Rectal smooth muscle tissue (tissue), 1 donor: ENCODE results near the gene CELF4.

Experiments
- H3K27ac ChIP-seq: one replicate; pipeline ENCODE4 v1.7.0; 2013; ENCODE audit warnings: low read depth, low read length, inconsistent platforms
- H3K27me3 ChIP-seq: one replicate; pipeline ENCODE4 v1.7.0; 2013; ENCODE audit warnings: low read length; ENCODE audit not compliant: control insufficient read depth, insufficient read depth
- H3K36me3 ChIP-seq: one replicate; pipeline ENCODE4 v1.7.0; 2013; ENCODE audit warnings: low read length; ENCODE audit not compliant: control insufficient read depth, insufficient read depth
- H3K4me1 ChIP-seq: one replicate; pipeline ENCODE4 v1.7.0; 2013; ENCODE audit warnings: low read length; ENCODE audit not compliant: control insufficient read depth, insufficient read depth
- H3K4me3 ChIP-seq: one replicate; pipeline ENCODE4 v1.7.0; 2013; ENCODE audit warnings: low read length
- H3K9ac ChIP-seq: one replicate; pipeline ENCODE4 v1.7.0; 2013; ENCODE audit warnings: low read length

CELF4 gene

GRCh38 chr18:37231251-37231650, 334.3 kb downstream of the CELF4 start:
- no peak overlapping the region for H3K4me3 ChIP-seq
- no peak overlapping the region for H3K27ac ChIP-seq
- H3K36me3 ChIP-seq = no peaks in the 10 kb centered on the region
- H3K9ac ChIP-seq = no peak overlapping the region
- H3K27me3 ChIP-seq = no peaks in the 10 kb centered on the region
- H3K4me1 ChIP-seq = no peaks in the 10 kb centered on the region

GRCh38 chr18:37230768-37231167, 334.8 kb downstream of the CELF4 start:
- no peak overlapping the region for H3K9ac ChIP-seq
- H3K4me3 ChIP-seq = no peak overlapping the region
- H3K4me1 ChIP-seq = no peaks in the 10 kb centered on the region
- no peak overlapping the region for H3K27ac ChIP-seq
- no peaks in the 10 kb centered on the region for H3K27me3 ChIP-seq
- no peaks in the 10 kb centered on the region for H3K36me3 ChIP-seq

- Histone ChIP-seq H3K27ac (no peak overlapping the region), H3K36me3 (no peaks in the 10 kb centered on the region), H3K9ac (no peak overlapping the region), H3K27me3 (no peaks in the 10 kb centered on the region), H3K4me3 (no peak overlapping the region), H3K4me1 (no peaks in the 10 kb centered on the region)
Observed at GRCh38 chr18:37225279-37225678, 340.3 kb downstream of the CELF4 start.

GRCh38 chr18:37222999-37223378, 342.6 kb downstream of the CELF4 start:
- Histone ChIP-seq H3K27ac (no peak overlapping the region), H3K9ac (no peak overlapping the region), H3K4me3 (no peak overlapping the region), H3K36me3 (no peaks in the 10 kb centered on the region), H3K4me1 (no peaks in the 10 kb centered on the region), H3K27me3 (no peaks in the 10 kb centered on the region)

GRCh38 chr18:37222354-37222998, 343.1 kb downstream of the CELF4 start:
- Histone ChIP-seq H3K4me3 (no peak overlapping the region), H3K36me3 (no peaks in the 10 kb centered on the region), H3K9ac (no peak overlapping the region)

GRCh38 chr18:37219257-37219656, 346.3 kb downstream of the CELF4 start:
- Histone ChIP-seq H3K36me3 (no peaks in the 10 kb centered on the region), H3K27me3 (no peaks in the 10 kb centered on the region), H3K4me3 (no peak overlapping the region), H3K4me1 (no peaks in the 10 kb centered on the region), H3K9ac (no peak overlapping the region), H3K27ac (no peak overlapping the region)

More at GRCh38 chr18:37222354-37222998, 343.1 kb downstream of the CELF4 start:
- Histone ChIP-seq H3K27ac (no peak overlapping the region), H3K4me1 (no peaks in the 10 kb centered on the region), H3K27me3 (no peaks in the 10 kb centered on the region)

- Histone ChIP-seq H3K36me3 (no peaks in the 10 kb centered on the region), H3K4me1 (no peaks in the 10 kb centered on the region), H3K27ac (no peak overlapping the region), H3K27me3 (no peaks in the 10 kb centered on the region), H3K9ac (no peak overlapping the region), H3K4me3 (no peak overlapping the region)
Observed at GRCh38 chr18:37218022-37218590, 347.5 kb downstream of the CELF4 start.

GRCh38 chr18:37210781-37211180, 354.8 kb downstream of the CELF4 start:
- Histone ChIP-seq H3K9ac (no peak overlapping the region), H3K27me3 (no peaks in the 10 kb centered on the region), H3K4me3 (no peak overlapping the region), H3K36me3 (no peaks in the 10 kb centered on the region), H3K4me1 (no peaks in the 10 kb centered on the region), H3K27ac (no peak overlapping the region)

GRCh38 chr18:37207343-37207742, 358.3 kb downstream of the CELF4 start:
- no peaks in the 10 kb centered on the region for H3K27me3 ChIP-seq
- H3K27ac ChIP-seq = no peak overlapping the region
- no peak overlapping the region for H3K4me3 ChIP-seq
- H3K36me3 ChIP-seq = no peaks in the 10 kb centered on the region
- no peaks in the 10 kb centered on the region for H3K4me1 ChIP-seq
- H3K9ac ChIP-seq = no peak overlapping the region

- no peak overlapping the region for H3K9ac ChIP-seq
- H3K36me3 ChIP-seq = no peaks in the 10 kb centered on the region
- no peak overlapping the region for H3K27ac ChIP-seq
- H3K27me3 ChIP-seq = no peaks in the 10 kb centered on the region
- H3K4me1 ChIP-seq = no peaks in the 10 kb centered on the region
- H3K4me3 ChIP-seq = no peak overlapping the region
Observed at GRCh38 chr18:37199741-37200140, 365.9 kb downstream of the CELF4 start.
